GM21529 (cell line): ENCODE results near the gene C10orf95.

Experiments
- ATAC-seq: cut with Tn5 transposase; IDR thresholded peaks from one replicate; pipeline ENCODE4 v1.9.1; 2021; ENCODE audit not compliant: unreplicated experiment

The C10orf95 gene

DNA sequence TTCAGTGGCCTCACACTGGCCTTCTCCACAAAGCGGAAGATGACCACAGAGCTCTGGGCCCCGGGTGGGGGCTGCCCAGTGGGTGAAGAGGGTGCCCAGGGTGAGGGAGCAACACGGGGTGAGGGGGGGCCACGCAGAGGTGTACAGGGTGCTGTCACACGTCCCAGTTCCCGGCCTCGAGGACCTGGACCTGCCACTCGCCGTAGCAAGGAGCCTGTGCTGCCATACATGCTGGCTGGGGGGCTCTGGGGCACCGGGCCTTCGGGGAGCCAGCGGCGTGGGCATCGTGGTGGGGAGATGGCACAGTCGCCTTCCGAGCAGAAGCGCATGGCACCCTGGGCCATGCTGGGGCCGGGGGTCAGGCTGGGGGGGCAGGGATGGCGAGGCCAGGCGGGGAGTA, 34.6 kb downstream of the C10orf95 start:
- no peak for ATAC-seq

DNA sequence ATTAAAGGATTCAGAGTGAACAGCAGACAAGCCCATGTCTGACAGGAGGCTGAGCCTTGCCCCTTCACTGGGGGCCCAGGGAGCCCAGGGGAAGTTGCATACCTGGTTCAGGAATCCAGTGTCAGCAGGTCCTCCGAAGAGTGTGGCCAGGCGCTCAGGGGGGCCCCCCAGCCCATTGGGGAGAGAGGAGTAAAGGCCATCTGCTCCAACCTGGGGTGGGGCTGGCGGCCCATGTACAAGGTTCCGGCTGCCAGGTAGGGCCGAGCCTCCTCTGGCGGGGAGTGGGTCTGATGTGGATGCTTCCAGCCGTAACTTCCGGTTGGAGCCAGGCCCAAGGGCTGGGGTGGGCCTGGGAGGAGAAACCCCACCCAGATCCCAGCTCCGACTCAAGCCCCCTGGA, 35.1 kb downstream of the C10orf95 start:
- no peak for ATAC-seq

DNA sequence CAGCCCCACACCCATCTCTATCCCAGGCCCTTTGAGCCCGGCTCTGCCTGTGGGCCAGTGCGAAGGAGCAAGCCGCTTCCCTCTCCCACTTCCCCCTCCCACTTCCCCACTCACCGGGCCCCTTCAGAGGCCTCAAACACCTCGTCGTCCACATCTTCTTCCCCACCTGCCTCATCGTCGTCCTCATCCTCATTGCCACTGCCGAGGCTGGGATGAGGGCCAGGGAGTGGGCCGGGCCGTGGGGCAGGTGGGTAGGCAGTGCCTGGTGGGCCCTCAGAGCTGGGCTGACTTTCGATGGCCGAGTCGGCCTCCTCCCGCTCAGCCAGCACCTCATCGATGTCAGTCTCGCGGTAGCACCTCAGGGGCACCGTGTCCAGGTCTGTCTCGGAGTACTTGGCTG, 36.6 kb downstream of the C10orf95 start:
- ATAC-seq, result no peak

- ATAC-seq, result no peak
Observed at GRCh38 chr10:102413806-102414561, 37.4 kb downstream of the C10orf95 start.

DNA sequence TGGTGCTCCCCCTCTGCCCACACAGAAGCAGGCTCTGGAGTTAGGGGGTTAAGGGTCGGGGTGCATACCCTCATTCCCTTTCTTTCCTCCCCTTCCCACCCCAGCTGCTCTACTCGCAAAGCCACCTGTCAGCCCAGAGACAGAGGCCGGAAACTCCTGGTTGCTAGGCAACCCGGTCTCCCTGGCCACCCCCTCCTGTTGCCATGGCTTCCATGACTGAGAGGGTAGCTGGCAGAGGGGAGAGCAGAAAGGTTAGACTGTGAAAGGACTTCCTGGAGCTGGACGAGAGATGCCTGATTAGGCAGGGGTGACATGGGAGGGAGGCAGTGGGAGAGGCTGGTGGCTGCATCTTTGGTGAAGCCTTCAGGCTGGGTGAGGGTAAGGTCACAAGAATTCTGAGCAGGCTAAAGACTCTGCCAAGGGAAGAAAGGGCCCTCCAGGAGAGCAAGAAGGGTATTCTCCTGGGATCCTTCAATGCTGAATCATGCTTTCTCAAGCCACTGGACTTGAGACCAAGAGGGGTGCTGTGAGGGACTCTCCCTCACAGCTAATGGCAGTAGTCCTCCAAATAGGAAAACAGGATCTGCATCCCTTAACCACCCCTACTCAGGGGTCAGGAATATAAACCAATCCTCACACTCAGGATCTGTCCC, 38.2 kb downstream of the C10orf95 start:
- no peak for ATAC-seq

GRCh38 chr10:102412293-102412692, 39.0 kb downstream of the C10orf95 start:
- no peak for ATAC-seq

DNA sequence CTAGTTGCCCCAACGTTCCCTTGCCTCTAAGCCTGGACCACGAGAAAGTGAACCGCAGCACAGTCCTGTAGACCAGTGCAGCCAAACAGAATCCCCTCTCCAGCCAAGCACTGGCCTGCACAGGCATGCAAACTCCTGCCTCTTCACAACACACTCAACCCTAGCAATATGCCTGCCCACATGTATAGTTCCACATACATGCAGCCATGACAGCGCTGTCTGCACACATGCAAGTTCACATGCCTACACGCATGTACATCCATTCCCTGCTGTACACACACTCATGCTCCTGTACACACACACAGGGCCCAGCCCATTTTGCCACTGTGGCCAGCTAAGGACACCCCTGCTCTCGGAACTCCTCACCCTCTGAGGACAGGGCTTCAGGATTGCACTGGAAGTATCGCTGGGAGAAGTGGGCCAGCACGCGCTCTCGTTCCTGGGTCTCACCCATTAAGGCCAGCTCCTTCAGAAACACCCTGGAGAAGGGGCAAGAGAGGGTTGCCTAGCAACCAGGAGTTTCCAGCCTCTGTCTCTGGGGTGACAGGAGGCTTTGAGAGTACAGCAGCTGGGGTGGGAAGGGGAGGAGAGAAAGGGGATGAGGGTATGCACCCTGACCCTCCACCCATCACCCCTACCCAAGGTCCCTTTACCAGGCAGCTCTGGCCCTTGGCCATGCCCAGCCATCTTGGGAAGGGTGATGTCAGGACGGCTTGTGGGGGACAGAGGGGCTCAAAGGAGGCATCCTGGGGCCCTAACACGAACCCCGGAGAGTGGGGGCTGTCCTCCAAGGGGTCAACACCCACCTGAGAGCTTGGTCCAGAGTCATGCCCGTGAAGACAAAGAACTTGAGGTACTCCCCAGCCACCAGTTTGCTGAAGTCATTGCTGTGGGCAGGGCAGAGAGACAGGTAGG, 39.7 kb downstream of the C10orf95 start:
- ATAC-seq, result no peak

GRCh38 chr10:102410429-102411073, 40.8 kb downstream of the C10orf95 start:
- ATAC-seq, result no peak

- no peak for ATAC-seq
Observed at GRCh38 chr10:102409604-102410428, 41.5 kb downstream of the C10orf95 start.

DNA sequence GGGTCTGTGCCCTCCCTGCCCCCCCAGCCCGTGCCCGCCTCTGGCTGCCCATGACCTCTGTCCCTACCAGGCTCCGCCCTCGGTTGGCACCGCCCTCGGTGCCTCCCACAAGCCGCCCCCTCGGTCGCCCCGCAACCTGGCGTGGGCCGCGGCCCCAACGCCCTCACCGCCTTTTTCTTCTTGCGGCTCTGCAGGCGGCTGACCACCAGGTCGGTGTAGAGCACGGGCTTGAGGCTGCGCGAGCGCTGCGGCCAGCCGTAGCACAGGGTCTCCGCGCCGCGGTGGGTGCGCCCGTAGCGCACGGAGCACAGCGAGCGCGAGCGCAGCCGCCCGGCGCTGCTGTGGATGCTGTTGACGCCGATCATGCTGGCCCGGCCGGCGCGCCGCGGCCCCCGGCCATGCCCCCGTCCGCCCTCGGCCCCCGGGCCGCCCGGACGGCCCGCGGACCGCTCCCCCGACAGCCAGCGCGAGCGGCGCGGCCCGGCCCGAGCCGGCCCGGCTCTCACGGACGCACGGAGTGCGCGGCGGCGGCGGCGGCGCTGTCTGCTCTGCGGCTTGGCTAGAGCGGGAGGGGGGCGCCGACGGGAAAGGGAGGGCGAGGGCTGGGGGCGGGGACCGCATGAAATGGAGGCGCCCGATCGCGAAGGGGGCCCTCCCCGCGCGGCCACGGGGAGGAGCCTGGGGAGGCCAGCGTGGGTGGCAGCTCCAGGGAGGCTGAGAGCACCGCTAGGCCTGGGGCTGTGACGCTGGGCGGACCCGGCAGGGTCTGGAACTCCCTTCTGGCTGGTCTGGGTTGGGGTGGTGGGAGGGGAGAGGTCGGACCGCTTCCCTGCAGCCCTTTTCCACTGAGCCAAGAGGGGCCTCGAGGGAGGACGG, 42.4 kb downstream of the C10orf95 start:
- ATAC-seq, result no peak

DNA sequence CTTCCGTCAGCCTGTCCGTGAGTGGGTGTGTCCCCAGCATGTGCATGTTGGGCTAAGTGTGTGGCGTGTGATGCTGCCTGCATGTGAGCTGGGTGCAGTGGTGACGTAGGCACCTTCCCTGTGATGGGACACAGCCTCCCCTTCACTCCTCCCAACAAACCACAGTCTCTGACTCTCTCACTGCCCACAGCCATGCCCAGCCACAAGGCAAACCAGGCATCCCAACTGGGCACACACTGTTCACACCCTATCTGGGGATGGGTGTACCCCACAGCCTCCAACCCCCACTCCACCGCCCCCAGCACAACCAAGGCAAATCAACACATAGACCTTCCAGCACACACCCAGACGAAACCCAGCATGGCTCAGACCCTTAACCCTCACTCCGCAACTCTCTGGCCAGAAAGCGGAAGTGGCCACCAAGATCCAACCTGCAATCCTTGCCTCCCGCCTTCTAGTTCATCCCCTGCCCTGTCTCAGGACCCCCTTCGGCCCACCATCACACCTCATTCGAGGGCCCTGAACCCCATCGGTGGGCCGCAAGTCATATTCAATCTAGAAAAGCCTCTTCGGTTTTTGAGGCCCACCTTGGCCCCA, 43.1 kb downstream of the C10orf95 start:
- ATAC-seq, result no peak

DNA sequence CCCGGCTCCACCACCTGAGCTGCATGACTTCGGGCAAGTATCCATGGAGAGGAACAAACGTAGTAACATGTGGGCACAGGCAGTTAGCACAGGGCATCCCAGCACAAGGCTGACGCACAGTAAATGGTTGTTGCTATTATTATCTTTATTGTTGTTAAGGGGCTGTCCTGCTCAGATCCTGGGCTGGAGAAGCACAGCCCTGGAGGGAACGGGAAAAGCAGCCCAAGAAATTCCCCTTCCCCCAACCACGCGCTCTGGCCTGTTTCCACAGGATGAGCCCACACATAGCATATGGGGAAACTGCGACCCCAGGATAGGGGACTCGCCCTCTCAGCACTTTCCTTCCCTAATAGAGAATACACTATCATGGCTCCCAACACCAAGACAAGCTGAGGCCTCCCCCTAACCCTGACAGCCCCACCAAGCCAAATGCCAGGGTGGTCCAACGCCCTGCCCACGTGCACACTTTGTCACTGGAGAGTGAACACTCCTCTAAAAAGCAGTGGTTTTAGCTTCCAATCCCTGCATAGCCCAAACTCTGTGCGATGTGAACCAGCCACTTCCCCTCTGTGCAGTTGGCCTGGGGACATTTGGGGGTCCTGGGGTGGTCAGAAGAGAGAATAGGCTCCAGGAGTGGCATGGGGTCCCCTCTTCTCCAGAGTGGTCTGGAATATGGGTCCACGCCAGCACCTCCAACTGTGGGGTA, 43.8 kb downstream of the C10orf95 start:
- ATAC-seq, result no peak

DNA sequence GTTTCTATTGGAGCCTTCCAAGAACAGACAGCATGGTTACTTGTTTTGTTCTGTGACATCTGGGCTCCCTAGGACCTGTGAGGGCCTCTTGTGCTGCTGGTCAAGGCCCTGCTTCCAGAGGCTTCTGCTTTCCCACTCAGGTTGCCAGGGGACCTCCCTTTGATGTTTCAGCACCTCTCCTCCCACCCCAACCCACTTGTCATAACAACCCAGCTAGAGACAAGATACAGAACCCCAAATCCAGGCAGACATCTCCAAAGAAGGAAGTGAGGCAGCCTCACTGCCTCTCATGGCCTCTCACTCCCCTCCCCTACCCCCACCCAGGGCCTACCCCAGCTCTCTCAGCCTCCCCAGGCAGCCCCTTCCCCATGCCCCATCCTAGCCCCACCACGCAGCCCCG, 44.5 kb downstream of the C10orf95 start:
- no peak for ATAC-seq

DNA sequence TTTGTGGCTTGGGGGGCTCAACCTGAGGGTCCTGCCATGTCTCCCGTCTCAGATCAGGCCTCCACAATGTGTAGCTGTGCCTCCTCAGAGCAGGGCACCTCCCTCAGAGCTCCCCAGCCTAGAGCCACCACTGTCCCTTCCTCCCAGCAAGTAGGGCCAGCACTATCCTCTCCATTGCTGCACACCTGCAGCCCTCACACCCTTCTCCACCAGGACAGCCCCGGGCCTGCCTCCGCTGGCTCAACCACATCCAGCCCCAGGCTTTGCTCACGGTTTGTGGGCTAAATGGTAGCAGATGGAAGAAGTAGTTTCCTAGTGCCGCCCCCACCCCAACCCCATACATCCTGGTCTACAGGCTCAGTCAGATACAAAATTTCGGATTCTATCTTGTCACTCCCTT, 45.7 kb downstream of the C10orf95 start:
- no peak for ATAC-seq

DNA sequence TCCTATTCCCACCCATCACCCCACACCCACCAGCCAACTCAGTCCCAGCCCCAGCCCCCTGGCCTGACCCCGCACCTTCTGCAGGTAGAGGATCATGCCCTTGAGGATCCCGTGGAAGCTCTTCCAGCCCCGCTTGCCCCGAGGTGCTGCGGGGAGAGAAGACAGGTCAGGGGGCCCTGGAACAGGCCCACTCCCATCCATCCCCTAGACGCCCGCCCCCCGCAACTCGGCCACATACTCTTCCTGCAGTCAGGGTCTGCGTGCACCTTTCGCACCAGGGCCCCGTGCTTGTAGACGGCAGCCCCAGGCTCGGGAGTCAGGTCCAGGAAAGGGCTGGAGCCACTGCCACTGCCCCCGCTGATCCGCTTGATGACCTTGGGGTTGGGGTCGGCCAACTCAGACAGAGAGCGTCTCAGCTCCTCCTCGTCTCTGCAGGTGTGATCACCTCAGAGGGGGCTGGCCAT, 46.2 kb downstream of the C10orf95 start:
- no peak for ATAC-seq

DNA sequence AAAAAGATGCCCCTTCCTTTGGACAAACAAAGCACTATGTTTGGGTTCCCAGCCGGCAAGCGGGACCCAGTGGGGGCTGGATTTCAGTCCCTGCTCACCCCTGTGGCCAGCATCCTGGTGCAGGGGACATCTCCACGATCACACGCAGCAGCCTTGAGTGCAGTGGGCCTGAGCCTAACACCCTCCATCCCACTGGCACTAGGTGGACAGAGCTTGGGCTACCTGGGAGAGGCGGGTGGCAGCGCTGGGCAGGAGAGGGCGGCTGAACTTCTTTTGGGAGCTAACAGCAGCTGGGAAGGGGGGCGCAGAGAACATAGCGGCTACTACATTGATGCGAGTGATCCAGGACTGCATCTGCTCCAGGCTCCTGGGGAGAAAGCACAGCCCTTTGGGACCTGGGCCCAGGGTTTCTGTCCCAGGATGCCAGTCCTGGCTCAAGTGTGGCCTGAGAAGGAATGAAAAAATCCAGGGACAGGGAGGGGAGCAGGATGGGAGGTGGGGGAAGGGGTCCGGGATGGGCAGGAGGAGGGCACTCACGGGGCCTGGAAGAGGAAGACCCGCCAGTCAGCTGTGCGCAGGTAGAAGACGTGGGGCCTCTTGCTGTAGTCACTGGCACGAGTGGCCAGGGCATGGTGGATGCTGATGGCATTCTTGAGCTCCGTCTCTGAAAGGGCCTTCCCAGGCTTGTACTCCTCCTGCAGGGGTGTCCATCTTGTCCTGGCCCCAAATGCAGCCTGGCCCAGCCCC, 46.8 kb downstream of the C10orf95 start:
- ATAC-seq, result no peak

GRCh38 chr10:102403115-102403514, 48.2 kb downstream of the C10orf95 start:
- no peak for ATAC-seq

DNA sequence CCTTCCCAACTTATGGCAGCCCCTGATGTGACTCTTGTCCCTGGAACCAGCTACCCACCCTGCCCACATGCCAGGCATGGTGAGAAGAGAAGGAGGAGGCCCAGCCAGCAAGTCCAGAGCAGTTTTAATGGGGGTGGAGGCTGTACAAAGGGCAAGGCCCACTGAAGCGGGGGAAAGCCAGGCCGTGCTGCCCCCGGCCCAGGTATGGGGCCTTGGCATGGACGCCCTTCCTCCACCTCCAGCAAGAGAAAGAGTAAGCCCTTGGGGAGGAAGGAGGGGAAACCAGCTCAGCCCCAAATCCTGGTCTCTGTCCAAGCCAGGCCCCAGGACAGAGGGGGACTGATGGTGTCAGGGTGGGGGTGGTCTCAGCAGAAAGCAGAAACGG, 48.8 kb downstream of the C10orf95 start:
- ATAC-seq, result no peak
